Stimulated activated CD8-positive, alpha-beta memory T cell treated with anti-CD3 and anti-CD28 coated beads, Interleukin-15, amount 100 ng/mL, for 4 hours (primary cell): ENCODE measurements around the gene TOR2A.
A peak's percentile ranks its signal among the peaks of the same experiment; 100 is the strongest.

ENCODE experiments used
- DNase-seq, 2 donors: peaks; one replicate each; pipeline ENCODE4 v3.0.0-alpha.2; 2020; ENCODE audit warnings: low read depth in 2 of 2

Gene TOR2A

GRCh38 chr9:127698985-127699670 lies 36.0 kb downstream of the TOR2A start:
- peak; percentile 68 to 76 for DNase-seq

DNA sequence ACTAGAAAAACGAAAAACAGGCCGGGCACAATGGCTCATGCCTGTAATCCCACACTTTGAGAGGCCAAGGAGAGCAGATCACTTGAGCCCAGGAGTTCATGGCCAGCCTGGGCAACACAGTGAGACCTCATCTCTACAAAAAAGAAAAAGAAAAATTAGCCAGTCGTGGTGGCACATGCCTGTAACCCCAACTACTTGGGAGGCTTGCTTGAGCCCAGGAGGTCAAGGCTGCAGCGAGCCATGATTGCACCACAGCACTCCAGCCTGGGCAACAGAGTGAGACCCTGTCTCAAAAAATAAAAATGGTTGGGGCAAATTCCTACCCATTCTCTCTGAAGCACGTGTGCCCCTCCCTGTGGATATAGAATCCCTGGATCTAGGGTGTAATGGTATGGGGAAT lies 36.7 kb downstream of the TOR2A start:
- DNase-seq: no peak

- DNase-seq: no peak
These were observed 37.5 kb downstream of the TOR2A start for GRCh38 chr9:127697575-127697974.

DNA sequence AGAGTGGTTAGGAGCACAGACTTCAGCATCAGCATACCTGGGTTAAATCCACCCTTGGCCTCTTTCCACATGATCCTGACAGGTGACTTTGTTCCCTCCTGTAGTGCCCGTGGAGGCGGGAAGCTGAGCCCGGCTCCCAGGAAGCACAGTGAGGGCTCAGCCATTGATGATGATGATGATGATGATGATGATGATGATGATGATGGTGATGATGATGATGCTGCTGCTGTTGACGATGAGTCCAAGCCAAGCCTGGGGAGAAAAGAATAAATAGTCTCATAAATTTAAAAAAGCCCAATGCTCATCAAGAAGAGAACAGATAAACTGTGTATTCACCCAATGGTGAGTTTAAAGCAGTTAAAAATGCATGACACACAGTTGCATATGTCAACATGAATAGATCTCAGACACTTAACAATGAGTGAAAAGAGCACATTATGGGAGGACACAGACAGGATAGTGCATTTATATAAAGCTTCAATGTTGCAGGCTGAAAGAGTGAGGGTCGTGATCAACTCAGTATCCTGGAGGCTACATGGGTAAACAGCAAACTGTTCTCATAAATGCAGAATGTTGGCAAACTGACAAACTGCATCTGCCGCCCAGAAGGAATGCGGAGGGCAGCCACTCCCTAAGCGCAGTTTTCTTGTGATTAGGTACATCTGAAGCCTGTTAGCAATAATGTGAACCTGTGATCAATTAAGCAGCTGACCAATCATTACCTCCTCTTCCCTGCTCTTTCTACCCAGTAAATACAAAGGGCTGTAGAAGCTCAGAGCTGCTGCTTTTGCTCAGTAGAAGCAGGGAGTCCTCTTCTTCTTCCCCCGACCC lies 40.0 kb downstream of the TOR2A start:
- no peak for DNase-seq

DNA sequence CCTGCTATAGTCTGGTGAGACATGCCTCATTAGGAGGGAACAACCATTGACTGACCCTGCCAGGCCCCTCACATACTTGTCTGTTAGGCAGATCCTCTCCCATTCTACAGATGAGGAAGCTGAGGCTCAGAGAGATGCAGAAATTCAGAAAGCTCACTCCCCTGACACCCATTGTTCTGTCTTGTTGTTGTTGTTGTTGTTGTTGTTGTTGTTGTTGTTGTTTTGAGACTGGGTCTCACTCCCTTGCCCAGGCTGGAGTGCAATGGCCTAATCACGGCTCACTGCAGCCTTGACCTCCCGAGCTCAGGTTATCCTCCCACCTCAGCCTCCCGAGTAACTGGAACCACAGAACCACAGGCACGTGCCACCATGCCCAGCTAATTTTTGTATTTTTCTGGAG lies 41.4 kb downstream of the TOR2A start:
- DNase-seq: no peak

DNA sequence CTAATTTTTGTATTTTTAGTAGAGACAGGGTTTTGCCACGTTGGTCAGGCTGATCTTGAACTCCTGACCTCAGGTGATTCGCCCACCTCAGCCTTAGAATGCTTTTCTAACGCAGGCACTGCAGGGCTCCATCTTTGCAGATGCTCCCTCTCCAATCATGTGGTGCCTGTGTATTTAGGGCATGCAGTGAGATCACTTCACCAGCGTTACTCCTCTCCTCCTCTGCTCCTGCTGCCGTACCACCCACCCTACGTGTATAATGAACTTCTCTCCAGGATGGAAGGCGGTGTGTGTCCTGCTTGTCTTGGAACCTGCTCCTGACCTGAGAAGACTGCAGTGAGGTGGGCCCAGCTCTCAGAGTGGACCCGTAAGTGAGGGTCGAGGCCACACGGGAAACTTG lies 42.0 kb downstream of the TOR2A start:
- no peak for DNase-seq

GRCh38 chr9:127692071-127692470 lies 43.0 kb downstream of the TOR2A start:
- DNase-seq: no peak

DNA sequence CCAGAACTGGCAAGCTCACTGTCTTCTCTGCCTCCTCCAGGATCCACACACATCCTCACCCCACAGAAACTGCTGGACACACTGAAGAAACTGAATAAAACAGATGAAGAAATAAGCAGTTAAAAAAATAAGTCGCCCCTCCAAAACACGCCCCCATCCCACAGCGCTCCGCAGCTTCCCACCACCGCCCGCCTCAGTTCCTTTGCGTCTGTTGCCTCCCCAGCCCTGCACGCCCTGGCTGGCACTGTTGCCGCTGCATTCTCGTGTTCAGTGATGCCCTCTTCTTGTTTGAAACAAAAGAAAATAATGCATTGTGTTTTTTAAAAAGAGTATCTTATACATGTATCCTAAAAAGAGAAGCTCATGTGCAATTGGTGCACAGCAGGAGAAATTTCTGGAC lies 44.4 kb downstream of the TOR2A start:
- DNase-seq: no peak

DNA sequence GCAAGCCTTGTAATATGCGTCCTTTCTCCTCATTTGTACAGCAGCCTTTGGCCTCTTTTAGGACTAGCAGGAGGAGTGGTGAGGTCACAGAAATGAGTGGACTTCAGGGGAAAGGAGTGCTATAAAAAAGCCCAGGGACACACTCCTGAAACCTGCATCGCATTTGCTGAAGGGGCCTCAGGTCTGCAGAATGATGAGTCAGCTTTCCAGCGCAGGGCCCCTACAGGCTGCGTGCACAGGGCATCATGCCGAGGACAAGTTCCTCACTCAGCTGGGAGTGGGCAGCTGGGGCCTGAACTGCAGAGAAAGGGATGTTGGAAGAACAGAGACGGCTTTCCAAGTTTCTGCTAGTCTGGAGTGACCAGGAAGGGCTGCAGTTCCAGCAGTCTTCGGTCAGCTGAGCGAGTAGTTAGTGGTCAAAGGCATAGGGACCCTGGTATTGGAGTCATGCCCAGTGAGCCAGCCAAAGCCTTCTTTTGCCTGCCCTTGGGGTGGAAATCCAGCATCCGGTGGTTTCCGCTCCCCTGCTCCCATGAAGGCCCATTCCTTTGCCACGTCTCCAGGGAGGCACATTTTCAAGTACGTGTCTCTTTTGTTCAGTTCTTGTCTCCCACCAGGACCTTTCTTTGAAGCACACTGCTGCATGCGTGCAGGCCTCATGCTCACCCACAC lies 45.6 kb downstream of the TOR2A start:
- no peak for DNase-seq

DNA sequence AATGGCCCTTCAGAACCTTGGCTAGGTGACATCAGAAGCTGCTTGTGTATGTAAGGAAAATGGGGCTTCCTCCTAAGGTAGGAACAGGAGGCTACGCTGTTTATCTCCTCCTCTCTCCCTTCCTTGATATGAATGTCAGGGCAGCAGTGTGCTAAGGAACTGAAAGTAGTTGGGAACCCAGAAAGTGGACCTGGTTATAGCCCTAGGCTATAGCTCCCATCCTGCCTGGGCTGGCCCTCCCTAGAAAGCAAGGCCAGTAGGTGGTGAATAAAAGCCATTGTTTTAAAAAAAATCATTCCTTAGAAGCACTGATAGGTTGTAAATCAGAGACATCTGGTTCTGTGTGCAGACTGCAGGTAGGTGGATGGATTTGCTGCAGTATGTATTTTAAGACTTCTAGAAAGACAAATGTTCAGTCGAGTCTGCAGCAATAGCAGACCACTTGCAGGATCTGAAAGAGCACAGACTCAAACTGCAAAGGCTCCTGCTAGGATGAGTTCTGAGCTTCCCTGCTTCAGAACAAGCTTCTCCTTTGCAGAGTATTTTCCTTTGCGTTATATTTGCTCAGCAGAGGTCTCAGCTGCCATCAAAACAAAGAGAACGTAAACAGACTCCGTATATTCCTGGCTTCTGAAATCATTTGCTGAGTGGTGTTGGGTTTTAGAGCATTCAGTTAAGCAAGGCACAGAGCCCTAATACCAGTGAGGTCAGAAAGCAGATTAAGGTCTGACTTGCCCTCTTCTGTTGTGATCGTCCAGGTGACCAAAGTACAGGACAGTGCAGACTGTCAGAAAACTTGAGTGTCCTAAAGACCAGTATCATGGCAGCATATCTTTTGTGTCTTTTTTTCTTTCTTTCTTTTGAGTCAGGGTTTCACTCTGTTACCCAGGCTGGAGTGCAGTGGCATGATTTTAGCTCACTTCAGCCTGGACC lies 48.4 kb downstream of the TOR2A start:
- DNase-seq: no peak

- DNase-seq: no peak
These were observed 50.5 kb downstream of the TOR2A start for GRCh38 chr9:127684576-127684975.

DNA sequence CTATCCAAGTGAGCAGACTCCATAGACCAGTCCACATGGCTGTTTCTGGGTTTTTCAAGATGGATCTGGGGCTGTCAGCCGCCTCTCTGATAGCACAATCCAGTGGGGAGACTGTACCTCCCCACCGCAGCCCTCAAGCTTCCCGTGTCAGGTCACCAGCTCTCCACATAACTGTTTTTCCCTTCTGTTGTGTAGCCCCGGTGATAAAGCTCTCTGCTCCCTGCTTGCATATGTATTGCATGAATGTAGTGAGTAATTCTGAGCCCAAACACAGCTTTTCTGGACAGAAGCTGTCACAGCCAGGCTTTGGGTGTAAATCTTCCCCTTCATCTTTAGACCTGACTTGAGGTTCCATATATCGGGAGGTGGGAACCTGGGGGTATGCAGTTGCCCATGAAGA lies 51.4 kb downstream of the TOR2A start:
- DNase-seq: no peak

DNA sequence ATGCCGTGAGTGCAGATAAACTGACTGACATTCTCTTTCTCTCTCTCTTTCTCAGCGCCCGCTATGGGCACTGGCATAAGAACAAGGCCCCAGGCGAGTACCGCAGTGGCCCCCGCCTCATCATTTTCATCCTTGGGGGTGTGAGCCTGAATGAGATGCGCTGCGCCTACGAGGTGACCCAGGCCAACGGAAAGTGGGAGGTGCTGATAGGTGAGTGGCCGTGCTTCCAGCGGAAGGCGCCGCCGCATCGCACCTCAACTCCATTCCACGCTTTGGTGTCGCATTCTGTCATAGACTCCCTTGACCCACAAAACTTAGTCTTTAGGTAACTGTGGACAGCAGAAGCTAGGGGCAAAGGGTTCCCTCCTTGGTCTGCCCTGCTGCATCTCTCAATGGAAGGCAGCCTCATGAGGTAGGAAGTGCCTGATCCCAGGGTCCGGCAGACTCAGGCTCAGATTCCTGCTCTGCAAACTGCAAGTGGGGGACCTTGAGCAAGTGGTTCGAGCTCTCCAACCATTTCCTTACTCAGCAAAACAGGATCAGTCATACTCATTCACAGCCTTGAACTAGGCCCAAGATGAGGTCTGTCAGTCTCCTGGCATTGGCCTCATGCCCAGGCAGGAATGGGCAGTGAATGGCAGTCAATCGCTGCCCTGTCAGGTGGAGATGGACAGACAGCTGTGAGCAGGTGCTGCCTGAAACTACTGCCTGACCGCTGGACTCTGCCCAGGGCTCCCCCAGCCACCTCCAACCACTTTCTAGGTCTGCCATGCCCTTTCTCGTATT lies 52.5 kb downstream of the TOR2A start:
- DNase-seq: no peak
